Measurements from ENCODE around the gene ADARB1.

- TF ChIP-seq POLR2A (IDR thresholded peaks at IDR 0.05; ENCODE audit: extremely low read depth, insufficient read length) (no peak), CTCF (IDR thresholded peaks at IDR 0.05; ENCODE audit: low read depth, low read length) (no peak), MYC (IDR thresholded peaks at IDR 0.05; ENCODE audit: low read depth, low read length) (no peak)
Measured at GRCh38 chr21:45148316-45148990, 74.1 kb downstream of the ADARB1 start.

Data from NB4 (cell line).